Stomach (tissue), 9 donors: ENCODE measurements around the gene NDFIP1. TPM values are rescaled to one million over a fixed set of nuclear protein-coding genes. Genes with fewer than 3 reads are reported as not detected.

Experiments used
- DNase-seq, 2 donors: peaks; one replicate each; pipeline versions ENCODE4 v3.0.0 to v3.0.0-alpha.2; 2013 to 2019
- H3K27ac ChIP-seq, 5 donors: fragments of 200-600 bp in 4 of 5; sonication (generic) in 4 of 5; one replicate each; pipeline ENCODE4 v1.5.1; 2013 to 2019; ENCODE audit warnings: mild to moderate bottlenecking in 1 of 5, moderate library complexity in 1 of 5
- H3K27me3 ChIP-seq, 3 donors: fragments of 200-600 bp; sonication (generic); one replicate each; pipeline ENCODE4 v1.5.1; 2017 to 2019; ENCODE audit warnings: mixed run types in 1 of 3
- H3K36me3 ChIP-seq, 4 donors: fragments of 200-600 bp; sonication (generic); 1 replicate in 3 of 4; 2 replicates in 1 of 4; pipeline ENCODE4 v1.5.1; 2016 to 2019
- H3K4me1 ChIP-seq, 4 donors: fragments of 200-600 bp; sonication (generic); one replicate each; pipeline ENCODE4 v1.5.1; 2016 to 2019
- H3K4me3 ChIP-seq, 4 donors: fragments of 200-600 bp; sonication (generic) in 3 of 4; one replicate each; pipeline ENCODE4 v1.5.1; 2016 to 2019; ENCODE audit warnings: mild to moderate bottlenecking in 1 of 4
- H3K9me3 ChIP-seq, 4 donors: fragments of 200-600 bp; sonication (generic); one replicate each; pipeline ENCODE4 v1.5.1; 2016 to 2019
- EP300 ChIP-seq: sonication (generic); formaldehyde crosslinking; IDR thresholded peaks from one replicate; pipeline ENCODE4 v1.6.1; 2017; ENCODE audit warnings: antibody characterized with exemption
- POLR2A ChIP-seq, 4 donors: fragments of 450-650 bp; IDR thresholded peaks; one replicate each; pipeline ENCODE4 v1.6.1; 2016; ENCODE audit warnings: antibody characterized with exemption in 4 of 4, control low read depth in 2 of 4, mild to moderate bottlenecking in 1 of 4, moderate library complexity in 1 of 4
- POLR2AphosphoS5 ChIP-seq, 3 donors: sonication (generic); formaldehyde crosslinking; IDR thresholded peaks; one replicate each; pipeline ENCODE4 v1.6.1; 2016; ENCODE audit warnings: antibody characterized with exemption in 3 of 3
- WGBS, 5 donors: extraction: QIAGEN DNeasy Blood & Tissue Kit in 3 of 5; methylation state at CpG; one replicate each; pipeline versions ENCODE4 v1.1.5 to v1.1.7; 2013 to 2018; 5-methylcytosine and 5-hydroxymethylcytosine counted together
- intact Hi-C: fragments of 100-400 bp; cut with DNase I; formaldehyde crosslinking; loops from one replicate; pipeline ENCODE4 v1.15.1; 2023; ENCODE audit warnings: low total_unique reads
- polyA plus RNA-seq, 3 donors: library from polyadenylated mRNA; stranded (reverse); fragments of 200-250 nt; gene quantifications; one replicate each; pipeline ENCODE4 v1.2.3, GENCODE V29; 2013
- total RNA-seq, 5 donors: library from RNA; depleted of rRNA; stranded (reverse); fragments of >200 nt; gene quantifications; one replicate each; pipeline versions ENCODE4 v1.1.0 to v1.2.3, GENCODE V29; 2014 to 2016
- TF ChIP-seq, protein P1 (sequence below), 7 experiments: fragments of 450-650 bp in 4 of 7; fragments of 200-600 bp in 3 of 7; sonication (generic) in 3 of 7; IDR thresholded peaks; one replicate each; pipeline ENCODE4 v1.5.1; 2016 to 2019; ENCODE audit warnings: antibody characterized with exemption in 7 of 7, control low read depth in 2 of 7, mild to moderate bottlenecking in 1 of 7
- donor health status: healthy with polysubstance abuse.
- donor health status: Bipolar disorder and iron deficiency.
- donor health status: healthy.

NDFIP1 gene
- total and polyA plus RNA-seq, 8 donors, result 20.2 to 123 (median 27.5) TPM

DNA sequence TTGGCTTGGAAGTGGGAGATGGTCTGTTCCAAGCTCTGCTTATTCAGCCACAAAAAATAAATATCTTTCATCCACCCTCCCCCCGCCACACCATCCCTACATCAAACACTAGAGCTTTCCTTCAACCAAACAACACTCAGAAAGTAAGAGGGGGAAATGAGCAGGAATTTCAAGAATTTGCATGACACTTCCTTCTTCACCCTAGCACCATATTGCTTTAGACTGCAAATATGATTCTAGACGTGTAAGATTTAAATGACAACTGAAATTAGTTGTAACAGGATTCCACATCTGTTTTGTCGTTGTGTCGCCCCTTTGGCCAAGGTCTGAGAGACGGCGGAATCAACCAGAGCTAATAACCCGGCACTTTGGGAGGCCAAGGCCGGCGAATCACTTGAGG, 88.5 kb downstream of the NDFIP1 start:
- Histone ChIP-seq H3K27me3 (no peaks in the 10 kb centered on the region), H3K27ac (no peak overlapping the region), H3K9me3 (no peaks in the 10 kb centered on the region), H3K4me3 (no peak overlapping the region), H3K36me3 (no peaks in the 10 kb centered on the region), H3K4me1 (peaks cover 0 to 3% (median 0%) of the 10 kb centered on the region in 4 donors)
- no peak for DNase-seq
- 86 to 95% (median 93%) methylated on average over 9 of the region's 9 CpGs for WGBS, 5 donors
- TF ChIP-seq POLR2A (IDR thresholded peaks at IDR 0.05), result no peak
- intact Hi-C loops, result no loop called here

DNA sequence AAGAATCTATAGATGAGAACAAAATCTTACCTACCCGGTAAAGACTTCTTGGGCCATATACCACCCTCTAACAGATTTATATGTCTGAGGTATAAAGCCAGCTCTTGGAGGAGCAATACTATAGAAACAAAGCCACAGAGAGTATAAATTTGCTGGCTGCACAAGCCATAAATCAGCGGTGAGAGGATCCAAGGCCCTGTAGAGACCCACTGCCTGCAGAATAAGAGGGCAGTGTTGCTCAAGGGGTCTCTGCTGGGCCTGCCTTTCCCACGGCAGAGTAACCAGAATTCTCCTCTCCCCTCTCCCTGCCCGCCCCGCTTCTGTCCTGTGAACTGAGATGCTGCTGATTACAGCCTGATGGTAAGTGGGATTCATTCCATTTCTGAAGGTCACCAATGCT, 89.2 kb downstream of the NDFIP1 start:
- Histone ChIP-seq H3K4me3 (no peak overlapping the region), H3K27ac (no peak overlapping the region), H3K4me1 (no peaks in the 10 kb centered on the region), H3K36me3 (no peaks in the 10 kb centered on the region), H3K27me3 (no peaks in the 10 kb centered on the region), H3K9me3 (no peaks in the 10 kb centered on the region)
- WGBS, 5 donors, result 90 to 98% (median 94%) methylated on average over 5 of the region's 5 CpGs
- no peak for DNase-seq
- intact Hi-C loops, result no loop called here
- TF ChIP-seq, protein P1, sequence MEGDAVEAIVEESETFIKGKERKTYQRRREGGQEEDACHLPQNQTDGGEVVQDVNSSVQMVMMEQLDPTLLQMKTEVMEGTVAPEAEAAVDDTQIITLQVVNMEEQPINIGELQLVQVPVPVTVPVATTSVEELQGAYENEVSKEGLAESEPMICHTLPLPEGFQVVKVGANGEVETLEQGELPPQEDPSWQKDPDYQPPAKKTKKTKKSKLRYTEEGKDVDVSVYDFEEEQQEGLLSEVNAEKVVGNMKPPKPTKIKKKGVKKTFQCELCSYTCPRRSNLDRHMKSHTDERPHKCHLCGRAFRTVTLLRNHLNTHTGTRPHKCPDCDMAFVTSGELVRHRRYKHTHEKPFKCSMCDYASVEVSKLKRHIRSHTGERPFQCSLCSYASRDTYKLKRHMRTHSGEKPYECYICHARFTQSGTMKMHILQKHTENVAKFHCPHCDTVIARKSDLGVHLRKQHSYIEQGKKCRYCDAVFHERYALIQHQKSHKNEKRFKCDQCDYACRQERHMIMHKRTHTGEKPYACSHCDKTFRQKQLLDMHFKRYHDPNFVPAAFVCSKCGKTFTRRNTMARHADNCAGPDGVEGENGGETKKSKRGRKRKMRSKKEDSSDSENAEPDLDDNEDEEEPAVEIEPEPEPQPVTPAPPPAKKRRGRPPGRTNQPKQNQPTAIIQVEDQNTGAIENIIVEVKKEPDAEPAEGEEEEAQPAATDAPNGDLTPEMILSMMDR (IDR thresholded peaks at IDR 0.05), result no peak
- TF ChIP-seq EP300 (no peak), POLR2AphosphoS5 (IDR thresholded peaks at IDR 0.05) (no peak), POLR2A (IDR thresholded peaks at IDR 0.05) (no peak)

DNA sequence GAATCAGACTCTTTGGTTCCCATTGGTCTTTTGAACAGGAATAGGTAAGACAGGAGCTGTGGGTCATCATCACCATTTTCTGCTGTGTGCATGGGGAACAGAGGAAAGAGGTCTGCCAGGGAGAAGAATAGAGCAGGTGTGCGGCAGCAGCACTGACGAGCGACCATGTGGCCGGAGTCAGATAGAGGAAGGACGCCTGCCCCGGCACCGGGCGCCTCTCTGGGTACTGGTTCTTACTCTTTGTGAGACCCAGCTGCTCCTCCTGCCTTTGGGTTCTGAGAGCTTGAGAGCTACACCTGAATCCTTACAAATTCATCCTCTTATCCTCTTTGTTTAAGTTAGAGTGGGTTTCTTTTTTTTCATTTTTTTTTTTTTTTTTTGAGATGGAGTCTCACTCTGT, 90.8 kb downstream of the NDFIP1 start:
- no peaks in the 10 kb centered on the region for H3K4me1 ChIP-seq
- H3K4me3 ChIP-seq, result no peak overlapping the region
- H3K27me3 ChIP-seq, result no peaks in the 10 kb centered on the region
- no peaks in the 10 kb centered on the region for H3K9me3 ChIP-seq
- TF ChIP-seq EP300 (no peak), POLR2AphosphoS5 (IDR thresholded peaks at IDR 0.05) (no peak), POLR2A (IDR thresholded peaks at IDR 0.05) (no peak)
- TF ChIP-seq, protein P1 (IDR thresholded peaks at IDR 0.05), result no peak
- H3K36me3 ChIP-seq, result no peaks in the 10 kb centered on the region
- intact Hi-C loops, result no loop called here
- 93 to 99% (median 96%) methylated on average over 8 of the region's 8 CpGs for WGBS, 5 donors
- no peak for DNase-seq
- H3K27ac ChIP-seq, result no peak overlapping the region

DNA sequence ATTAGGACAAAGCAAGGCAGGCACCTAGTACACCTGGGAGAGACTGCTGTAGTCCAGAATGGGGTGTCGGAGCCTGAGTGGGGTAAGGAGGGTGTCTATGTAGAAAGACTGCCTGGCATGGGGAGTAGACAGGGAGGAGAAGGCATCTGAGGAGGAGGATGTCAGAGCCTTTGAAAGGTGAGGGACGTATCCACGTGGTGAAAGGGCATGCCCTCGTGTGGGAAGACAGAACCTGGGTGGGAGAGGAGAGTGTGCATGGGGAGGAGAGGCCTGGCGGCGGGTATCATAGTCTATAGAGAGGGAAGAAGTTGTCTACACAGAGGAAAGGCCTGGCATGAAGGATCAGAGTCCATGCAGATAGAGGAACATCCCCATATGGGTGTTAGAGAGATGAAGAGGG, 91.8 kb downstream of the NDFIP1 start:
- DNase-seq, result no peak
- no peaks in the 10 kb centered on the region for H3K27me3 ChIP-seq
- no peaks in the 10 kb centered on the region for H3K9me3 ChIP-seq
- H3K36me3 ChIP-seq, result no peaks in the 10 kb centered on the region
- H3K27ac ChIP-seq, result no peak overlapping the region
- H3K4me1 ChIP-seq, result no peaks in the 10 kb centered on the region
- intact Hi-C loops, result no loop called here
- 54 to 61% (median 57%) methylated on average over 6 of the region's 6 CpGs for WGBS, 5 donors
- no peak overlapping the region for H3K4me3 ChIP-seq
- TF ChIP-seq, protein P1 (IDR thresholded peaks at IDR 0.05), result no peak
- no peak for TF ChIP-seq POLR2A (IDR thresholded peaks at IDR 0.05)
- TF ChIP-seq EP300, result no peak
- TF ChIP-seq POLR2AphosphoS5 (IDR thresholded peaks at IDR 0.05), result no peak

DNA sequence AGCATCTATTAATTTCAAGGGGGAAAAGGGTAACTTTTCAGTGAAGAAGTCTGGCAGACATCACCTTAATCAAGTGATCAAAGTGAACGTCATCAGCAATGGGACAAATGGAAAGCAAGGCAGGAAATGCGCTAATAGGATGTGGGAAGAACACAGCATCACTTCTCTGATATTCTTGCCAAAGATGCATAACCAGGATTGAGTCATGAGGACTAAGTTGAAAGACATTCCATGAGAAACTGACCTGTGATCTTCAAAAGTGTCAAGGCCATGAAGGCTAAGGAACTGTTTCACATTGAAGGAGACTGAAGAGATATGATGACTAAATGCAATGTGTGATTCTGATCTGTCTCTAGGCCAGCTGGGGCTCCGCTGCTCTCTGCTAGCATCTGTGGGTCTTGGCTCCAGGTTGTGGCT, 92.9 kb downstream of the NDFIP1 start:
- Histone ChIP-seq H3K4me1 (no peaks in the 10 kb centered on the region), H3K27ac (no peak overlapping the region), H3K9me3 (no peaks in the 10 kb centered on the region), H3K4me3 (no peak overlapping the region), H3K36me3 (no peaks in the 10 kb centered on the region), H3K27me3 (no peaks in the 10 kb centered on the region)
- TF ChIP-seq POLR2A (IDR thresholded peaks at IDR 0.05) (no peak), EP300 (no peak), POLR2AphosphoS5 (IDR thresholded peaks at IDR 0.05) (no peak)
- TF ChIP-seq, protein P1 (IDR thresholded peaks at IDR 0.05), result no peak
- intact Hi-C loops, result no loop called here
- 82 to 90% (median 88%) methylated on average over 3 of the region's 3 CpGs for WGBS, 5 donors
- no peak for DNase-seq
